ENCODE data around the gene DMKN.

DNA sequence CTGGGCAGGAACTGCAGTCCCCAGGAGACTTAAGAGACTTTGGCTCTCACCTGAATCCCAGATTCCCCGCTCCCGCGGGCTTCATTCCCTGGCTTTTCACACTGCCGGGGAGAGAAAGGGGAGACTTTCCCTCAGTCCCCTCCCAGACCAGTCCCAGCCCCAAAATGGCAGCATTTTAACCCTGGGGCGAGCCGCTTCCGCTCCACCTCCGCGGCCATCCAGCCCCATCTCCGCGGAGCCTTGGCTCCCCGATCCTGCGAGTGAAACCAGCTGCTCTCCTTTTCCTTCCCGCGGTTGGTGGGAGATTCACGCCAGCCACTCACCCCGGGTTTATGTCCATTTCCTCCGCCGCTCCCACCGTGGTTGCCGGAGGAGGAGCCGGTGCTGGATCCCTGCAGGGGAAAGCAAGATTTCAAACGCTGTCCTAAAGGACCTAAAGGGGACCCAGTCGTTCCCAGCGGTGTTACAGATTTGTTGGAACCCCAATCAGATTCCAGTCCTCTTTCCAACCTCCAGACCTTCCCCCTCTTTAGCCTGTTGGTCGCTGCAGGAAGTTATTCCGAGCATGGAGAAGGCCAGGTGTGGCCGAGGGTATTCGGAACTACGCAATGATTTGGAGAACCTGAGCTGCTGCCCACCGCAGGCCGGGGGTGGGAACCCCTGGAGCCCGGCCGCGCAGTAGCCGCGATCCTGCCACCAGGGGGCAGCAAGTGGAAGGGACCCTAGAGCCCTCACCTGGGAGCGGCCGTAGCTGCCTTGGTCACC is 3.4 kb downstream of the DMKN start:
- TF ChIP-seq, protein P1, sequence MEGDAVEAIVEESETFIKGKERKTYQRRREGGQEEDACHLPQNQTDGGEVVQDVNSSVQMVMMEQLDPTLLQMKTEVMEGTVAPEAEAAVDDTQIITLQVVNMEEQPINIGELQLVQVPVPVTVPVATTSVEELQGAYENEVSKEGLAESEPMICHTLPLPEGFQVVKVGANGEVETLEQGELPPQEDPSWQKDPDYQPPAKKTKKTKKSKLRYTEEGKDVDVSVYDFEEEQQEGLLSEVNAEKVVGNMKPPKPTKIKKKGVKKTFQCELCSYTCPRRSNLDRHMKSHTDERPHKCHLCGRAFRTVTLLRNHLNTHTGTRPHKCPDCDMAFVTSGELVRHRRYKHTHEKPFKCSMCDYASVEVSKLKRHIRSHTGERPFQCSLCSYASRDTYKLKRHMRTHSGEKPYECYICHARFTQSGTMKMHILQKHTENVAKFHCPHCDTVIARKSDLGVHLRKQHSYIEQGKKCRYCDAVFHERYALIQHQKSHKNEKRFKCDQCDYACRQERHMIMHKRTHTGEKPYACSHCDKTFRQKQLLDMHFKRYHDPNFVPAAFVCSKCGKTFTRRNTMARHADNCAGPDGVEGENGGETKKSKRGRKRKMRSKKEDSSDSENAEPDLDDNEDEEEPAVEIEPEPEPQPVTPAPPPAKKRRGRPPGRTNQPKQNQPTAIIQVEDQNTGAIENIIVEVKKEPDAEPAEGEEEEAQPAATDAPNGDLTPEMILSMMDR (conservative IDR thresholded peaks at IDR 0.05) = peak; percentile 96
- TF ChIP-seq ZFX (IDR thresholded peaks at IDR 0.05) = no peak
